HG02678 (cell line): ENCODE data around the gene CYSTM1.
A peak's percentile ranks its signal among the peaks of the same experiment; 100 is the strongest.

Experiments
- ATAC-seq: cut with Tn5 transposase; IDR thresholded peaks from one replicate; pipeline ENCODE4 v1.9.1; 2021; ENCODE audit warnings: mild to moderate bottlenecking, moderate library complexity; ENCODE audit not compliant: unreplicated experiment

Gene CYSTM1

DNA sequence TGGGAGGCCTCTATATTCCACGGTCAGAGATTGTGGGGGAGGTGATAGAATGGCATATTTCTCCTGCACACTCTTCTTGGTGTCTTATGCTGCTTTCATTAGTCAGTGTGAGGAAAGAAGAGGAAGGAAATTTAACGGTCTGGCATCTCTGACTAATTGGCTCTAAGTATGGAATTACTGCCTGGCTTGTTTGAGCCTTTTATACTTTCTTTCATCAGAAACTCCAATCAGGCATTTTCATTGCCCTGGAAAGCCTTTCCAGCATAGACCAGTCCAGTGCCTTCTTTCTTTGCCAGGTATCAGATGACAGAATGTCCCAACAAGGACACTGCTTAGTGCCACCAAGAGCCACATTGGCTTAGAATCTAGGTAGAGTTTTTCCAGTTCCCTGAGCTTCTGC is 30.2 kb downstream of the CYSTM1 start:
- ATAC-seq = no peak

DNA sequence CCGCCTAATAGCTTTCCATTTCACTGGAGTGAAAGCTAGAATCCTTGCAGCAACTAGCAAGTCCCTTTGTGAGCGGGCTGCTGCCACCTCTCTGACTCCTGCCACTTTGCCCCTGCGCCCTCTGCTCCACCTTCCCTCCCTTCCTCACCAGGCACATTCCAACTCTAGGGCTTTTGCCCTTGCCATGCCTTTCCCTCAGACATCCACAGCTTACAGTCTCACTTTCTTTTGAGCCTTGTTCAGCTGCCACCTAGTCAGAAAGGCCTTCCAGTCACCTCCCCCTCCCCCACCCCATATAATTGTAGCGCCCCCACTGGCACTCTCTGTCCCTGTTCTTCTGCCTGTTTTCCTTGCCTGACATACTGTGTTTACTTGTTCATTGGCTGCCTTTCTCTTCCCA is 31.0 kb downstream of the CYSTM1 start:
- no peak for ATAC-seq

DNA sequence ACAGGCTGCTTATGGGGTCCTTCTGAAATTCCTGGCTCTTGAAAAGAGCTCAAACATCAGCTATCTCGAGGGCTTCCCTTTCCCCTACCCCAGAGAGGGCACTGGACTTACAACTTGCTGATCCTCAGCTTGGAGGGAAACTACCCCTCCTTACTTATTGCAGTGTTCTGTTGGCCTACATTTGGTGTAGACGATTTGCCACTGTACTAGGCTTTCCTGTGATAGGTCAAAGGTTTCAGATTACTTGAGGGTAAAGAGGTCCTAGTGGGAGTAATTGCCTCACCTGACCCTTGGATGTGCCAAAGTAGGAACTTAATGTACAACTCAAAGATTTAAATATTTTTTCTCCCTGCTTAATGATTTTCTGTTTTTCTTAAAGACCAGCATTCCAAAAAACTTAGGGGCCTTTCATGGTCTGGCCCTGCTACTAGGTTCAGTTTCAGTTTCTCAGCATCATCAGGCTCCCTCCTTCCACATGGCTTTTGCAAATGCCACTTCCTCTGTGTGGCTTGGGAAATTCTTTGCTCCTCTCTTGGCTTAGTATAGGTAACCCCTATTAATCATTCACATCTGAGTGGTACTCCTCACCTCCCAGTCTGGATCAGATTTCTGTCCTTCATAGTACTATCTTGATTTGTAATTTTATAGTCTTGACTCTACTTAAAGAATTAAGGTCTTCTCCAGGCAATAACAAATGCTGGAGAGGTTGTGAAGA is 32.4 kb downstream of the CYSTM1 start:
- peak; percentile 91 for ATAC-seq

DNA sequence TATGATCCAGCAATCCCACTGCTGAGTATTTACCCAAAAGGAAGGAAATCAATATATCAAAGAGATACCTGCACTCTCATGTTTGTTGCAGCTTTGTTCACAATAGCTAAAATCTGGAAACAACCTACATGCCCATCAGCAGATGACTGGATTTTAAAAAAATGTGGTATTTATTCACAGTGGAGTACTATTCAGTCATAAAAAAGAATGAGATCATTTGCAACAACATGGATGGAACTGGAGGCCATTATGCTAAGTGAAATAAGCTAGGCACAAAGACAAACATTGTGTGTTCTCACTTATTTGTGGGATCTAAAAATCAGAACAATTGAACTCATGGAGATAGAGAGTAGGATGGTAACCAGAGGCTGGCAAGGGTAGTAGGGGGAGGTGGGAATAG is 33.1 kb downstream of the CYSTM1 start:
- no peak for ATAC-seq

- ATAC-seq = peak; percentile 66
Observed at GRCh38 chr5:140213370-140213983, 38.5 kb downstream of the CYSTM1 start.

GRCh38 chr5:140214831-140215230 is 39.8 kb downstream of the CYSTM1 start:
- ATAC-seq = peak; percentile 48

DNA sequence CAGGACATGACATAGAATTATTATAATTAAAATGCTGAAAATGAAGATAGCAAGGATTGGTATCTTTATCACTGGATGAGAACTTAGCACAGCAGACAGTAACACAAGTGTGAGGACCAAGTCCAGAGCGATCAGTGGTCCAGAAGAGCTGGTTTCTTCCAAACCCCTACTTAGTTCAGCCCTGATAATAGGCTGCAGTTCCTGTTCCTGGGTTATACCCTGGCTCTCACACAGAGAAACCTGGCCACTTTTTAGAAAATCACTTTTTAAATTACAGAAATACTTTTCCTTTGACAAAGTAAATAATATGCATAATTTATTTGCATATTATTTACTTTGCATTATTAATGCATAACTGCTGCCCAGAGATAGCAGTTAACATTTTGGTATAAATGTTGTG is 40.3 kb downstream of the CYSTM1 start:
- ATAC-seq = no peak

DNA sequence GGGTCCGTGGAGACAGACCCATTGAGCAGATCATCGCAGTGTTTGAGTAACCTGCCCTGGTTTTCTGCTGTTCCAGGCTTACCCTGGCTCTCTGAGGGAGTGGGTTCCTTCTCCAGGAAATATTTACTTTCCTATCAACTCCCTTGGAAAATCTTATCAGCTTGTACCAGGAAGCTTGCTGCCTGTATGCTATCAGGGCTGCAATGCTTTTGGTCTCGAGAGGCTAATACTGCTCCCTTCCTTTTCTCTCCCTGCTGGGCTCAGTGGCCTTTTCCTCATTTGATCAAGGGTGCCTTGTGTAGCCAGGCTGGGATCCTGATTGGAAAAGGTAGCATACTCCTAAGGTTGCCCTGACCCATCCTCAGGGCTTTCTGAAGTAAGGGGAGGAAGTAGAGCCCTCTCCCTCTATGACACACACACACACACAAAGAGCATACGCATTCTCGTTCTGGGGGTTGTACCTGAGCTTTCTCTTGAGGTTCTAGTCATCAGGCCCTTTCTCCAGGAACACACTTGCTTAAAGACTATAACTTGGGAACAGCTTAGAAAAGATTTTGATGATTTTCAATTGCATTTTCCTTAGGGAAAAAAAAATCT is 41.6 kb downstream of the CYSTM1 start:
- ATAC-seq = no peak

DNA sequence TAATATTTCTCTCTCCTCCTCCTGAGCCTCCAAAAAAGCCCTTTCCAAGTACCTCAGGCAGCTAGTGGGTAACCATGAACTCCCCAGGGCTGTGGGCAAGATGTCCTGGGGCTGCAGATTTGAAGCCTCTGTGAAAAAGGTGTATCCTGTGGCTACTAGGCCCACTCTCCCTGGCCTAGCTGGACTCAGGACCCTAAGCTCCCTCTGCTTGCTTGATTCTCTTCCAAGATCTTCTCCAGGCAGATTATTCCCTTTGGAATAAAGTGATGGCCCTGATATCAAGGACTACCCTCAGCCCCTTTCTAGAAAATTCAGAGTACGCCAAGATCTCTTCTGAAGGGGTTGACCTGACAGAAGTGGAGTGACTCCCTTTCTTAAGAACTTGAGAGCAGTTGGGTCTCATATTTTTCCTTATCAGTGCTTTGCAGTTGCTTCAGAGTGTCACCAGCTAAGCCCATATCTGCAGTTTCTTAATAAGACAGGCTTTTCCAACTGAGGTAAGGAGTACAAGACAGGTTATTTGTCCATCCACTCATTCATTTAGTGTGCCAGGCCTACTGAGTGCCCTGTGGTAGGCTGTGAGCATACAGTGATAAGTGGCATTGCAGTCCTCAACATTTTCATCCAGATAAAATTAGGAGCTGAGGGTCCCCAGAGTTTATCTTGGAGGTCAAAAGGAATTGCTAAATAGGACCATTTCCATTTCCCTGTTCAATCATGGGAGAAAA is 42.5 kb downstream of the CYSTM1 start:
- no peak for ATAC-seq

- ATAC-seq = peak; percentile 39
Observed at GRCh38 chr5:140219068-140219991, 44.3 kb downstream of the CYSTM1 start.

- peak; percentile 56 for ATAC-seq
Observed at GRCh38 chr5:140220032-140220697, 45.2 kb downstream of the CYSTM1 start.

DNA sequence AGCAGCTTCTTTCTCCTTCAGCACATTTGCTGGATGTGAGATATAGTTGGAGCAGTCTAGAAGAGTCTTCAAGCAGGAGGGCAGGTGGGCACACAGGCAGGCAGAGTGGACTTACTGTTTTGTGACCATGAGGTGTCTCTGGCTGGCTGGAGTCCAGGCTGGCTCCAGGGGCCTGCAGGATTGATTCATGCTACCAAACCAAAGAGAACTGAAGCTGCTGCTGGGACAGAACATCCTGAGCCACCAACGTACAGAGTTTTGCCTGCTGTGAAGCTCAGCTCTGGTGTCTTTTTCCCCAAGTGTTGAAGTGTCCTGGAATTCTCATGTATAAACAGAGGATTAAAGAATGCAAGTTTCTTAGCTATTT is 45.7 kb downstream of the CYSTM1 start:
- ATAC-seq = no peak

- ATAC-seq = no peak
Observed at GRCh38 chr5:140221697-140222223, 46.8 kb downstream of the CYSTM1 start.

- ATAC-seq = no peak
Observed at GRCh38 chr5:140222416-140222815, 47.4 kb downstream of the CYSTM1 start.

GRCh38 chr5:140223567-140223966 is 48.6 kb downstream of the CYSTM1 start:
- ATAC-seq = no peak

GRCh38 chr5:140224658-140225057 is 49.7 kb downstream of the CYSTM1 start:
- no peak for ATAC-seq

GRCh38 chr5:140225396-140225795 is 50.4 kb downstream of the CYSTM1 start:
- no peak for ATAC-seq

GRCh38 chr5:140227046-140227445 is 52.1 kb downstream of the CYSTM1 start:
- no peak for ATAC-seq

DNA sequence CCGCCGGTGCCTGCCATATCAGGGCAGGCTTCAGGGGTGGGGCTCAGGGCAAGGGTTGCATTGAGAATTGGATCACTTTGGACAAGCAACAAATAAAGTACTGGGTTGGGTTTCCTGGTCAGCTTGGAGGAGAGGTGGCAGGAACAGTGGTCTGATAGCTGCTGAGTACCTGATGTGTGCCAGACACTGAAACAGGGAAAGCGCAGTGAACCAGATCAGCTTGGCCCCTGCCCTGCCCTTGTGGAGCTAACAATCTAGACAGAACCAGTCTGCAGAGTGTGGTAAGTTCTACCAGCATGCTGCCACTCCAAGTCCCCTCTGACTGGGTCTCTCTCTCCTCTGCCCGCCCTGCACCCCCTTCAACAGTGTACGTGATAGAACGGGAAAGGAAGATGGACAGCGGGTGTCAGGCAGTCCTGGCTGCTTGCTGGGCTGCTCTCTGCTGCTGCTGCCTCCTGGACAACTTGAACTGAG is 53.4 kb downstream of the CYSTM1 start:
- no peak for ATAC-seq

- no peak for ATAC-seq
Observed at GRCh38 chr5:140230373-140230772, 55.4 kb downstream of the CYSTM1 start.
